ENCODE data around the gene OTOS.

The OTOS gene

GRCh38 chr2:240095556-240096523 lies 44.6 kb downstream of the OTOS start:
- Histone ChIP-seq H3K9ac (no peak overlapping the region), H3K4me2 (ENCODE audit: low read length) (no peak overlapping the region), H3K27ac (no peak overlapping the region), H3K4me3 (ENCODE audit: low read depth, low read length) (no peak overlapping the region), H3K79me2 (no peaks in the 10 kb centered on the region), H3K4me1 (no peaks in the 10 kb centered on the region), H2AFZ (no peak overlapping the region), H3K36me3 (ENCODE audit: control insufficient read depth, insufficient read depth, low read length) (no peaks in the 10 kb centered on the region), H3K9me3 (ENCODE audit: control insufficient read depth, low read length) (no peaks in the 10 kb centered on the region), H3K27me3 (ENCODE audit: control insufficient read depth, insufficient read depth, low read length) (peaks cover 3% of the 10 kb centered on the region)
- no peak for TF ChIP-seq CTCF (IDR thresholded peaks at IDR 0.05)

- no peak for TF ChIP-seq CTCF (IDR thresholded peaks at IDR 0.05)
- Histone ChIP-seq H3K9me3 (ENCODE audit: control insufficient read depth, low read length) (no peaks in the 10 kb centered on the region), H3K4me1 (no peaks in the 10 kb centered on the region), H2AFZ (no peak overlapping the region), H3K79me2 (no peaks in the 10 kb centered on the region), H3K4me2 (ENCODE audit: low read length) (no peak overlapping the region), H3K27ac (no peak overlapping the region), H3K36me3 (ENCODE audit: control insufficient read depth, insufficient read depth, low read length) (no peaks in the 10 kb centered on the region), H3K27me3 (ENCODE audit: control insufficient read depth, insufficient read depth, low read length) (no peaks in the 10 kb centered on the region), H3K9ac (no peak overlapping the region), H3K4me3 (ENCODE audit: low read depth, low read length) (no peak overlapping the region)
Measured at GRCh38 chr2:240089306-240089705, 51.2 kb downstream of the OTOS start.
